ENCODE measurements around the gene C2orf49. TPM values are rescaled to one million over a fixed set of nuclear protein-coding genes. Genes with fewer than 3 reads are reported as not detected.

Gene C2orf49
- polyA plus RNA-seq, 3 donors = 8.1 to 10.4 (median 8.6) TPM

- no peak overlapping the region for H3K27ac Mint-ChIP-seq
- Histone ChIP-seq H3K36me3 (replicated peaks in 1 of 2; ENCODE audit: control insufficient read depth in 1 of 2, insufficient read depth in 2 of 2, low read length in 2 of 2) (no peaks in the 10 kb centered on the region), H3K4me2 (replicated peaks; ENCODE audit: extremely low read depth, low read length, poor library complexity, severe bottlenecking) (no peak overlapping the region), H3K4me3 (replicated peaks in 1 of 3; ENCODE audit: low read depth in 2 of 3, low read length in 3 of 3) (no peak overlapping the region), H3K27ac (ENCODE audit: low read depth in 1 of 2, low read length in 2 of 2) (no peak overlapping the region), H3K9me3 (replicated peaks in 1 of 2; ENCODE audit: control insufficient read depth in 1 of 2, insufficient read depth in 1 of 2, low read length in 2 of 2) (peaks cover 0 to 4% of the 10 kb centered on the region in 2 donors), H3K79me2 (ENCODE audit: insufficient read depth, low read length) (no peaks in the 10 kb centered on the region), H3K27me3 (ENCODE audit: control insufficient read depth in 2 of 2, insufficient read depth in 2 of 2, low read length in 2 of 2) (peaks cover 21 to 38% of the 10 kb centered on the region in 2 donors), H3K9ac (ENCODE audit: insufficient read depth, low read length, poor library complexity, severe bottlenecking) (no peak overlapping the region), H4K20me1 (ENCODE audit: insufficient read depth, low read length) (no peaks in the 10 kb centered on the region), H3K4me1 (ENCODE audit: control insufficient read depth in 1 of 2, insufficient read depth in 2 of 2, low read length in 2 of 2) (peaks cover 7 to 12% of the 10 kb centered on the region in 2 donors), H2AFZ (ENCODE audit: insufficient read depth, low read depth, low read length, poor library complexity, severe bottlenecking) (no peak overlapping the region)
- peaks cover 43 to 58% (median 44%) of the 10 kb centered on the region in 3 donors for H3K27me3 Mint-ChIP-seq (ENCODE audit: low read depth in 3 of 3)
- 97% methylated on average over 7 of the region's 7 CpGs for WGBS (ENCODE audit: insufficient coverage)
- no peak for TF ChIP-seq CTCF (IDR thresholded peaks at IDR 0.05)
- peak overlapping the region in 1 of 2 donors; percentile 27 for H3K4me3 Mint-ChIP-seq
- intact Hi-C loops (cut with micrococcal nuclease) = no loop called here
- no peaks in the 10 kb centered on the region for H3K36me3 Mint-ChIP-seq
- DNase-seq = no peak
- peaks cover 0 to 9% (median 3%) of the 10 kb centered on the region in 7 donors for H3K9me3 Mint-ChIP-seq
- peaks cover 10% of the 10 kb centered on the region for H3K4me1 Mint-ChIP-seq
Observed at GRCh38 chr2:105395691-105396090, 58.4 kb downstream of the C2orf49 start.

- peaks cover 43 to 58% (median 44%) of the 10 kb centered on the region in 3 donors for H3K27me3 Mint-ChIP-seq (ENCODE audit: low read depth in 3 of 3)
- H3K36me3 Mint-ChIP-seq = no peaks in the 10 kb centered on the region
- peaks cover 0 to 9% (median 3%) of the 10 kb centered on the region in 7 donors for H3K9me3 Mint-ChIP-seq
- Histone ChIP-seq H3K4me2 (replicated peaks; ENCODE audit: extremely low read depth, low read length, poor library complexity, severe bottlenecking) (no peak overlapping the region), H3K79me2 (ENCODE audit: insufficient read depth, low read length) (no peaks in the 10 kb centered on the region), H2AFZ (ENCODE audit: insufficient read depth, low read depth, low read length, poor library complexity, severe bottlenecking) (no peak overlapping the region), H4K20me1 (ENCODE audit: insufficient read depth, low read length) (no peaks in the 10 kb centered on the region), H3K36me3 (replicated peaks in 1 of 2; ENCODE audit: control insufficient read depth in 1 of 2, insufficient read depth in 2 of 2, low read length in 2 of 2) (no peaks in the 10 kb centered on the region), H3K4me1 (ENCODE audit: control insufficient read depth in 1 of 2, insufficient read depth in 2 of 2, low read length in 2 of 2) (peaks cover 7 to 12% of the 10 kb centered on the region in 2 donors), H3K27me3 (ENCODE audit: control insufficient read depth in 2 of 2, insufficient read depth in 2 of 2, low read length in 2 of 2) (peaks cover 21 to 38% of the 10 kb centered on the region in 2 donors), H3K27ac (ENCODE audit: low read depth in 1 of 2, low read length in 2 of 2) (no peak overlapping the region), H3K4me3 (replicated peaks in 1 of 3; ENCODE audit: low read depth in 2 of 3, low read length in 3 of 3) (no peak overlapping the region), H3K9ac (ENCODE audit: insufficient read depth, low read length, poor library complexity, severe bottlenecking) (no peak overlapping the region), H3K9me3 (replicated peaks in 1 of 2; ENCODE audit: control insufficient read depth in 1 of 2, insufficient read depth in 1 of 2, low read length in 2 of 2) (peaks cover 0 to 4% of the 10 kb centered on the region in 2 donors)
- DNase-seq = peak in 1 of 3 donors; percentile 15
- intact Hi-C loops (cut with micrococcal nuclease) = no loop called here
- WGBS (ENCODE audit: insufficient coverage) = 92% methylated on average over 6 of the region's 12 CpGs
- TF ChIP-seq CTCF (IDR thresholded peaks at IDR 0.05) = no peak
- H3K4me1 Mint-ChIP-seq = peaks cover 10% of the 10 kb centered on the region
- no peak overlapping the region for H3K27ac Mint-ChIP-seq
- peak overlapping the region in 1 of 2 donors; percentile 56 for H3K4me3 Mint-ChIP-seq
Observed at GRCh38 chr2:105396254-105397024, 59.1 kb downstream of the C2orf49 start.
